NCI-H1694 treated with DMSO at 0.1 percent for 48 hours (cell line): ENCODE measurements around the gene ITGA6.

Source experiments
- DNase-seq: peaks from one replicate; lab custom pipeline; 2025; lab: John Stamatoyannopoulos, UW

The ITGA6 gene

GRCh38 chr2:172427256-172427989, at the start of gene ITGA6:
ITGA6 (plus strand) TSS chr2:172427586.
- peak; percentile 59 for DNase-seq

- no peak for DNase-seq
Observed at GRCh38 chr2:172380436-172381274, 46.7 kb upstream of the ITGA6 start.

GRCh38 chr2:172381275-172382027, 45.9 kb upstream of the ITGA6 start:
- no peak for DNase-seq

DNA sequence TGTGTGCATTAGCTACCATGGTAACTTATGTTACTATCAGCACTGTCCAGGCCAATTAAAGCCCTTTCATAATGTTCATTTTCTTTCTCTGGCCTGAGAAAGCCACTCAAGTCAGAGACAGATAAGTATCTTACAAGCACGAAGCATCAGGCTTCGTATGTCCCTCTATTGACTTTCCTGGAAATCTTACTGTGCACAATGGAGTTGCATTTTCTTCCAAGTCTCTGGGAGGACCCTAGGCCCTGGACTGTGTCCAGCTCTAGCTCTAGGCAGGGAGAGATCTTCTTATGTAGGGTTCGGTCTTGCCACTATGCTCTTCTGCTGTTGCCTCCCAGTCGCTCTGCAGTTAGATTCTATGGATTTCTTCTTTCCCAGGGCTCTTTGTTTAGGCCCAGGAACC, 40.0 kb upstream of the ITGA6 start:
- DNase-seq = no peak

DNA sequence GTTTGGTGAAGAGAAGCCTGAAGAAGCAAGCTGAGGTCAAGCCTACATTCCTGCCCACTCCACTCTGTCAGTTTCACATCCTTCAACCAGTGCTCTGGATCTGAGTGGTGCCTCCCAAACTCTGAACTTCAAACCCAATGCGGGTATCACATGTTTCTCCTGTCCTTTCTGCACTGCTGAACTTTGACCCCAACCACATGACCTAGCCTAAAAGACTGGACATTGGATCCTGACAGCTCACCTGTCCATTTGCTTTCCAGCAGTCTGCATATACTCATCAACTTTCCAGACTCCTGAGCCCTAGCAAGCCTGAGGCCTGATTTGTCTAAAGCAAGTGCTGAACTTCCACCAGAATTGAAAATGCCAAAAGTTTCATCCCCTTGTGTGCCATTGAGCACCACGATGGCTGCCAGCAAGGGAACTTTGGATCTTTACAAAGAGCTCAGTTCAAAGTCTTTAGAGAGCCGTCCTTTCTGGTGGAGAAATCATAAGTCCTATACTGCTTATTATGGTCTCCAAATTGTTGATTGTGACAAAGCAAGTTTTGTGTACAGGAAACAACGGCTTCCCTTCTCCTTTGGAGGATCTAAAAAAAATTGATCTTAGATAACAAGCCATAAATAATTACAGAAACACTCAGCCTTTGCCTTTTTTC, 37.6 kb upstream of the ITGA6 start:
- no peak for DNase-seq

GRCh38 chr2:172394002-172394401, 33.4 kb upstream of the ITGA6 start:
- no peak for DNase-seq

GRCh38 chr2:172395503-172395902, 31.9 kb upstream of the ITGA6 start:
- no peak for DNase-seq

GRCh38 chr2:172397148-172397834, 30.1 kb upstream of the ITGA6 start:
- no peak for DNase-seq

- no peak for DNase-seq
Observed at GRCh38 chr2:172398440-172398839, 28.9 kb upstream of the ITGA6 start.

DNA sequence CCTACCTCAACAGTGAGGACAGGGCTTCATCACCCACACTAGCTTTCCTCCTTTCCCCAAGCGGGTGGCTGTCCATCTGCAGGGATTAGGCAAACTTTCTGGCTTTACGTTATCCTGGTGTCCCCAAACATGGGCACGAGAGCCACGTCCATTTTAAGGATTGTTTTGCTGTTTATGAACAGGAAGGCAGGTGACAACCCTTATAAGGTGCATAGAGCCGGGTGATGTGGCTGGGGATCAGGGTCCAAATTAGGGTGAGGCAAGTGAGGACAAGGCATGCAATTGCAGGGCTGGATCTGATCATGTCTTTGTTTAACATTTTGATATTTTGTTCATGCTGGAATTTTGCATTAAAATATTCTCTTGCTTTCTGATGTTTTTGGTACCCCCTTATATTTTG, 27.6 kb upstream of the ITGA6 start:
- no peak for DNase-seq

DNA sequence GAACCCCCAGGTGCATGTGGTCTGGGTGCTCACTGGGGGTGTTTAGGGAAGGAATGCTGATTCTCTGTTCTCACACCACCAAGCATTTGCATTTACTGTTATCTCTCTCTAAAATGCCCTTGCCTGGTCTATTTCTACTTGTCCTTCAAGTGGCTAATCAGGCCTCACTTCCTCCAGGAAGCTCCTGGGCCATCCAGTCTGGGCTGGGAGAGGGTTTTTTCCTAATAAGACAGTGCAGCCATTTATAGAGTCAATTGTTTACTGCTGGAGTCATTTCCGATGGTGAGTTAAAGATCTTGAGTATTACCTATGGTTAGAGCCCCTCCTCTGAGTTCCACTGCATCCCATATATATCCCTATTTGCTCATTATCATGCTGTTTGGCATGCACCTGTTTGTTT, 25.2 kb upstream of the ITGA6 start:
- DNase-seq = no peak

GRCh38 chr2:172403402-172403801, 24.0 kb upstream of the ITGA6 start:
- DNase-seq = no peak

DNA sequence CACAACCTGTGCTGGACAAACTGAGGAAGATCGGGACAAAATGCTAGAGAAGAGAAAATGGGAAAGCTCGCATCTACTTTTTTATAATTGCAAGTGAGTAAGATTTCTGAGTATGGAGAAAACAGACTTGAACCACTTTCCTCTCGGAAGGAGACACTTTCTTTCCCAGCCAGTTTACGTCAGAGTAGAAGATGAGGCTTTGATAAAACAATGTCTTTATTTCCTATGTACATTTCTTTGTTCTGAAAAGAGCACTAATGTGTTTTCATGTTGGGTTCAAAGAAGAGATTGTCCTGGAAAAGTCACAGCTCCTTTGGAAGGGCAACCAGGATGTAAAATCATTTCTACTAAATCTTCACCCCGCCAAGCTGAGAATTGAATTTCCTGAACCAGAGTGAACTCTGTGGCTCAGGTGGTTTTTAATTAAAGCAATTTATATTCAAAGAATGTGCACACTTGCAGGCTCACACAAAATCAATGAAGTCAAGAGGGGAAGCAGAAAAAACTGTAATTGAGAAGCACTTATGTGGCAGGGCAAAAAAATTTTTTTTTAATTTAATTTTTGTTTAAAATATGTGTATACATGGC, 23.4 kb upstream of the ITGA6 start:
- DNase-seq = no peak

- DNase-seq = no peak
Observed at GRCh38 chr2:172404824-172405223, 22.6 kb upstream of the ITGA6 start.

DNA sequence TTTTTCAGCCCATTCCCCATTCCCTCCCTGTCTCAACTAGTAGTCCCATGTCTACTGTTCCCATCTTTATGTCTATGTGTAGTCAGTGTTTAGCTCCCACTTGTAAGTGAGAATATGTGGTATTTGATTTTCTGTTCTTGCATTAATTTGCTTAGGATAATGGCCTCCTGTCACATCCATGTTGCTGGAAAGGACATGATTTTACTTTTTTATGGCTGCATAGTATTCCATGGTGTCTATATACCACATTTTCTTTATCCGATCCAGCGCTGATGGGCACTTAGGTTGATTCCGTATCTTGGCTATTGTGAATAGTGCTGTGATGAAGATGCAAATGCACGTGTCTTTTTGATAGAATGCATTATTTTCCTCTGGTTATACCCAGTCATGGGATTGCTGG, 21.7 kb upstream of the ITGA6 start:
- DNase-seq = no peak

GRCh38 chr2:172408143-172408766, 19.1 kb upstream of the ITGA6 start:
- no peak for DNase-seq

DNA sequence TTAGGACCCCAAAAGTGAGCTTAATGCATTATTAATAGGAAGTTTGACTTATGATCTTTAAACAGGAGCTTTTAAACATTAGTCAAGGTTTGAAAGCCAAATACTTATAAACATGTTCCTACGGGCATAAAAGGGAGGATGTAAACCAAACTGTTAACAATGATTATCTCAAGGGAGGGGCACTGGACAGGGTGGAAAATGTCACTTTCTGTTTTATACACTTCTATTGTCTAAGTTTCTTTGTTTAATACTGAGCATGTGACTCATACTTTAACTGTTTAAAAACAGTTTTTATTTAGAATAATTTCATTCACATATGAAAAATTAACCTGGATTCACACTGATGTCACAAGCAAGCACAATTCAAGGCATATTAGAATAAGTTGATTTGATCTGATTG, 18.3 kb upstream of the ITGA6 start:
- no peak for DNase-seq

DNA sequence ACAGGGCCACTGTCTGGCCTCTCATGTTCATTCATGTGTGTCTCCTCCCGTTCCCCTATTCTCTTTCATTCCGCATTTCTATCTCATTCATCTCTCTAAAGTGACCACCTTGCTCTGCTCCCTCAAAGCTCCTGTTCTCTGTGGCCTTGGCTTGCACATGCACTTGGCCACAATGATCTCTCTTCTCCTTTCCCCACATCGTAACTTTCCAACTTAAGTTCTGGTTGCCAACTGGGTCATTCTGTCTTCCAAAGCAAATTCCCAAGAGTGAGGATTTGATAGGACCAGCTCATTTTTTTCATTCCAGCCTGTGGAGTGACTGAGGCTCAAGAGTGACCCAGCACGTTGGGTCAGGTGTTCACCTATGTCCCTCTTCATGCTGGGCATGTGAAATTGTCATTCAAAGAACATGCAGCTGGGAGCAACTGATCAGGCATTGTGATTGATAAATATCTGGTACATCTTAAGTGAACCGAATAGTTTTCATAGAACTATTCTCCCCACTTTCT, 14.3 kb upstream of the ITGA6 start:
- DNase-seq = no peak

DNA sequence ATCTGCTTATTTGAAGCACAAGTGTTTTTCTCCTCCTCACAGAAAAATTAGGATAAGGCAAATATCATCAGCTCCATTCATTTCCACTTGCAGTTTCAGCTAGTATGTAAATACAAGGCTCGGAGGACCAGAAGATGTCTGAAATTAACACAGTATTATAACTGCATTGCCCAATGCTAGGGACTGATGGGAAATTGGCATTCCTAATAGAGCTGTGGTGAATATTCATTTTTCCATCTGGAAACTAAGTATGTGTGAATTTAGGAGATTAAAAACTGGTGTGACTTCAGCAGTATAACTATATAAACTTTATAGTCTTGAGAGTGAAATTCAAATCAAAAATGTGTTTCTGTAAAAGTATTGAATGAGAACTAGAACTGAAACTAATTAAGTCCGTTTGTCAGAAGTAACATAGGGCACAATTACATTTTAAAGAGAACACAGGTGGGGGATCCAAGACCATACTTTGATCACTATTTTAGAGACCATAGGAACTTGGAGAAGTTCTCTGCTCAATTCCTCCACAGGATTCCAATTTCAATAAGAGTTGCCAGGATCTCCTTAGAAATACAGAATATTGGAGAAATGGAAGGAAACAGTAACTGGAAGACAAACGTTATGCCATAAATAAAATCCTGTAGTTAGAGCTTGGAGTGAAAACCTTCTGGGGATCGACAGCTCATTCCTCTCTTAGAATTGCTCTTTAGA, 12.1 kb upstream of the ITGA6 start:
- DNase-seq = no peak

DNA sequence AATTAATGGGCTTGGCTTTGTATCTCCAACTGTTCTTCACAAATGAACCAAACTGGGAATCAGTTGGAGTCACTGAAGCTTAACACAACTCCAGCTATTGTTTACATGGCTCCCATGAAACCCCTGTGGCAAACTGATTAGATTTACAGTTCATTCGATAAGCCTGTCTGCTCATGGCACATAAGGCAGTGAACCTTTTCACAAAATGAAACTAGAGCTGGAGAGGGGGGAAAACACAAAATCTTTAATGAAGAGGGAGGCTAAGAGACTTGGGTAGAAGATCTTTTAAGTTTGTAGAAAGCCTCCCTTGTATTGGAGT, 11.6 kb upstream of the ITGA6 start:
- DNase-seq = no peak
